Mucosa of gallbladder (tissue), 1 donor: ENCODE measurements around the gene CCL15. TPM values are rescaled to one million over a fixed set of nuclear protein-coding genes. Genes with fewer than 3 reads are reported as not detected.
A peak's percentile ranks its signal among the peaks of the same experiment; 100 is the strongest.
"Not testable (repeated sequence)": the region's sequence is repeated elsewhere in the genome, so short reads cannot be mapped to it uniquely, and the experiment has no call there.

Source experiments
- DNase-seq: peaks from one replicate; pipeline ENCODE4 v3.0.0-alpha.2; 2020; ENCODE audit warnings: low spot score
- total RNA-seq: library from RNA; stranded (reverse); gene quantifications from one replicate; pipeline ENCODE4 v1.2.1, GENCODE V29; 2021
- donor health status: DM: no; HTN: no; CAD: no.

Gene CCL15
- total RNA-seq: 9.4 TPM

DNA sequence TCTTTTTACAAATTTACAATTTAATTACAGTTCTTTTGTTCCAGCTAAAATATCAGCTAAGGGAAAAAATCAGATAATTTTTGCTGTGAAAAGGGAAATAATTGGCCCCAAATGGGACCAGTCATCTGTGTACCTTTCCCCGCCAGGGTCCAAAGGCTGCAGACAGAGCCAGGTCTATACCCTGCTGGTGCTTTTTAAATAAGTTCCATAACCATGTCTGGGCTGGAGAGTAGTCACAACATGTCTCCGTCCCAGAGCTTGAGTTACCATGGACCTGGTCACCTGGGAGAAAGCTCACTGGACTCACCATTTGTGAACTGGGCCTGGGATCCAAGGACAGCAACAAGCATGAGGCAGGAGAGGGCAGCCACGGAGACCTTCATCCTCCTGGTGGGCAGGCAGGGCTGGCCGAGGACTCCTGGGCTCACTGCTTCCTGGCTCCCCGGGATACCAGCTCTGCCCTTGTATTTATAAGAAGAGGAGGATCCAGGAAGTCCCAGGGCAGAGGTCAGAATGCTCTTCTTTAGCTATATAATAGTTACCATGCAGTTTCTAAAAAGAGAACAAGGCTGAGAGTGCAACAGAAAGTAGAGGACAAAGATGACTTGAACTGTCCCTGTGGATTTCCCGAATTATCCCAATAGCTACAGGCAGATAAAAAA lies at the start of gene CCL15:
CCL15 (minus strand) TSS at position 444 of the 662 bp plus-strand sequence; CDS start at position 383, 61 bp downstream.
- DNase-seq: no peak

- no peak for DNase-seq
These were observed 48.3 kb upstream of the CCL15 start for GRCh38 chr17:36049643-36050042.

GRCh38 chr17:36048066-36048465 lies 46.7 kb upstream of the CCL15 start:
- DNase-seq: no peak

DNA sequence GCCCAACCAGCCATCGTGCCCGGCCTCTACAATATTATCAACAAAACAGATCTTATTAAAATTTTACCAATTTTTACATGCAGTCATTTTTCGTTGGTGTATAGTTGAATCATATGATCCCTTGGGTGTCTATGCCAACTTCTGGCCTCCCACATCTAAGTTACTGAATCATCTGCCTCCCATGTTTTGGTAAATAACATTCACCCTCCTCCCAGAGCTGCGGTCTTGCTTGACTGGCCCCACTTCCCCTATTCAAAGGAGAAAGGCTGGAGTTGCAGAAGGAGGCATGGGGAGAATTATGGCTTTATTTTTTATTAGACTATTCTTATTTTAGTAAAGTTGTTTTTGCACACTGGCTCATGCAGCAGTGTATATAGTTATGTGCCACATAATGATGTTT lies 34.9 kb upstream of the CCL15 start:
- DNase-seq: no peak

- DNase-seq: no peak
These were observed 32.8 kb upstream of the CCL15 start for GRCh38 chr17:36034127-36034526.

- no peak for DNase-seq
These were observed 29.6 kb upstream of the CCL15 start for GRCh38 chr17:36030956-36031355.

- DNase-seq: no peak
These were observed 26.4 kb upstream of the CCL15 start for GRCh38 chr17:36027761-36028160.

DNA sequence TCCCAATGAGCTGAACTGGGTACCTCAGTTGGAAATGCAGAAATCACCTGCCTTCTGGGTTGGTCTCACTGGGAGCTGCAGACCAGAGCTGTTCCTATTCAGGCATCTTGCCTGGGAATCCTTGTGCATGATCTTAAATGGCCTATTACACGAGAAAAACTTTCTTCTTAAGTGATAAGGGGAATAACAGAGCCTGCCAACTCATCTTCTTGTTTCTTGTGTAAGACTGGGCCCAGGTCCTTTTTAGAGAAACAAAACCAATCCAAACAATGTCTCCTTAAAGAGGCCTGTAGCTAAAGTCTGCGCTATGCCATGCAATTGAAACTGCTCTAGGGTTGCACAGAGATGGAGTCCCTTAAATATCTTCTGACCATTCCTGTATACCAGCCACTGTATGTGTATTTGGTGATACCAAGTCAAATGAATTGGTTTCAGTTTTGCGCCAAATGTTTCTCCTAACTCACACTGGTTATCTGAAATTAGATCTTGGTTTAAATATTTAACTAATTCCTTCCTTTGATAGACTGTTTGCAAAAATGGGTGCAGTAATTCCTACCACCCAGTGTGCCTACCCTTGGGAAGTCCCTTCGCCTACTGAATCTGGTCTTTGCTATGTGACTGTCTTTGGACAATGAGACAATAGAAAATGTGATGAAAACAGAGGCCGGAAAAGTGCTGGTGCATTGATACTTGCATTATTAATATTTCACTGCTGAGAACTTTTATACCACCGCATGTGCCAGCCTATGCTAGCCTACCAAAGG lies 22.9 kb upstream of the CCL15 start:
- no peak for DNase-seq

- no peak for DNase-seq
These were observed 18.1 kb upstream of the CCL15 start for GRCh38 chr17:36019423-36019822.

GRCh38 chr17:36017799-36018198 lies 16.4 kb upstream of the CCL15 start, which contains the start of gene CCL23:
TSS of gene CCL23 (minus strand) at chr17:36017972. CDS start at chr17:36017897, 75 bp downstream.
- no peak for DNase-seq

DNA sequence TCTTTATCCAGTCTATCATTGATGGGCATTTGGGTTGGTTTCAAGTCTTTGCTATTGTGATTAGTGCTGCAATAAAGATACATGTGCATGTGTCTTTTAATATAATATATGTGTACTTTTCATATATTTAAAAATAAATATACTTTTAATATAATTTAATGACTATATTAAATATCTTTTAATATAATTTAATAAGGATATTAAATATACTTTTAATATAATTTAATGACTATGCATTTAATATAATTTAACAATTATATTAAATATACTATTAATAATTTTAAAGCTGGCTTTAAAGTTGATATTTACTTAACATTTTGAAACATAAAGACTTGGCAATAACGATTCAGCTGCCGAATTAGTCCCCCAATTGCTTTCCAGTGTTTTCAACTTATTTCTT lies 15.2 kb upstream of the CCL15 start:
- no peak for DNase-seq

GRCh38 chr17:36015895-36016294 lies 14.5 kb upstream of the CCL15 start:
- DNase-seq: not testable (repeated sequence)

- DNase-seq: no peak
These were observed 13.6 kb upstream of the CCL15 start for GRCh38 chr17:36014946-36015345.

DNA sequence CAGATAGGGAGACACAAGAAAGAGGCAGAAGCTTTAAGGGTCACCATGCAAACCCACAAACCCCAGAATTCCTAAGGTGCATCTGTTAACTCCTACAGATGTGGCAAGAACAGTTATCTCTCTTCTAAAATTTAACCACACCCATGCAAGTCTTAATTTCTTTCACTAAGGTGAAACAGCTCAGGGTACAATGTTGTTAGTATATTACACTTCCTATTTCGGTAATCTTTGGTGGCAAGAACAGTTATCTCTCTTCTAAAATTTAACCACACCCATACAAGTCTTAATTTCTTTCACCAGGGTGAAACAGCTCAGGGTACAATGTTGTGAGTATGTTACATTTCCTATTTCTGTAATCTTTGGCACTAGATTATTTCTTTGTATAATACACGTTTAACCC lies 9.8 kb upstream of the CCL15 start:
- DNase-seq: no peak

DNA sequence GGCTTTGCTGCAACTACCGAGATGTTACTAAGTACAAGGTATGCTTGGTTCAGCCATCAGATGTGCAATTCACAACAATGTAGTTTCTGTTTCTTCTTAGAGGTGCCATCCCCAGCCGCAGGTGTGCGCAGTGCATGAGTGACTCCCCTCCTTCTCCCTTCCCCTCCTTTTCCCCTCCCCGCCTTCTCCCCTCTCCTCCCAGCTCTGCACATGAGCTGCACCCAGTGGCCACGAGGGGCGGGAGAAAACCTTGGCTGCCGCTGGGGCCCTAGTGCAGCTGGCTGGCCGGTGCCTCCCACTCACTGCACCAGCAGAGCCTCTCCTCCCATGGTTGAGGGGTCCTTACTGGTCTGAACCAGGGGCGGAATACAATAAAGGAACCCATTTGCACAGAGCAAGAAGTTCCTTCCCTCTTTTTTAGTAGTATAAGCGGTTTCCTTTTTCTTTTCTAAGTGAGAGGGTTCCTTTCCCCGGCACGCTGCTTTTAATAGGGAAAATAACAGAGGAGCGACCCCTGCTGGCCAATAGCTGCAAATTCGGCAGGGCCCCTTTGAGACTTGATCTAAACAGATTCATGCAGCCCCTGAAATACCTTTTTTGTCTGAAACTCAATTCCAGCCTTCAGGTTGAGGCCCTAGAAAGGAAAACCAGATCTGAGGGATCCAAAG lies 7.8 kb upstream of the CCL15 start:
- DNase-seq: no peak

DNA sequence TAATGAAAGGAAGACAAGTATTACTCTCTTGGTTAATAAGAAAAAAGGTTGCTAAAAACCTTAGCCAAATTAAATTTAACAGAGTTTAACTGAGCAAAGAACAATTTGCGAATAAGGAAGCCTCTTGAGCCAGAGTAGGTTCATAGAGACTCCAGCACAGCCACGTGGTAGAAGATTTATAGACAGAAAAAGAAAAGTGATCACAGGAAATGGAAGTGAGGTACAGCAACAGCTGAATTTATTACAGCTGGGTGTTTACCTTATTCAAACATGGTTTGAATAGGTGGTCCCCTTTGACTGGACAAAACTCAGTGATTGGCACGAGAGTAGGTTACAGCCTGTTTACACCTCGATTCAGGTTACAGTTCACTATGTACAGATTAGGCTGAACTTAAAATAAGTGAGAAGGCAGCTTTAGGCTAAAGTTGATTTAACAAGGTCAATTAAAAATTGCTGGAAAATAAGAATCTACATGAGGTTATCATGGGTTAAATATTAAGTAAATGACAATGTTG lies 3.3 kb upstream of the CCL15 start:
- DNase-seq: no peak

DNA sequence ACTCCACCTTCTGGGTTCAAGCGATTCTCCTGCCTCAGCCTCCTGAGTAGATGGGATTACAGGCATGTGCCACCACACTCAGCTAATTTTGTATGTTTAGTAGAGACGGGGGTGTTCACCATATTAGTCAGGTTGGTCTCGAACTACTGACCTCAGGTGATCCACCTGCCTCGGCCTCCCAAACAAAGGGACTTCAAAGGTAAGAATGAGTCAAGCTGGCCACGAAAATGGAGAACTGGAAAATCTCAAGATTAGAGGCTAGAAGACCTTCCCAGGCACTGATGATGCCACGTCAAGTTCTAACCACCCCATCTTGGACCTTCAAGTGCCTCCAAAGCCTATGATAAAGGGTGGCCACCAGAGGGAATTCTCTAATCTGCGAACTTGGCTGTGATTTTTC lies 1.3 kb upstream of the CCL15 start:
- no peak for DNase-seq

DNA sequence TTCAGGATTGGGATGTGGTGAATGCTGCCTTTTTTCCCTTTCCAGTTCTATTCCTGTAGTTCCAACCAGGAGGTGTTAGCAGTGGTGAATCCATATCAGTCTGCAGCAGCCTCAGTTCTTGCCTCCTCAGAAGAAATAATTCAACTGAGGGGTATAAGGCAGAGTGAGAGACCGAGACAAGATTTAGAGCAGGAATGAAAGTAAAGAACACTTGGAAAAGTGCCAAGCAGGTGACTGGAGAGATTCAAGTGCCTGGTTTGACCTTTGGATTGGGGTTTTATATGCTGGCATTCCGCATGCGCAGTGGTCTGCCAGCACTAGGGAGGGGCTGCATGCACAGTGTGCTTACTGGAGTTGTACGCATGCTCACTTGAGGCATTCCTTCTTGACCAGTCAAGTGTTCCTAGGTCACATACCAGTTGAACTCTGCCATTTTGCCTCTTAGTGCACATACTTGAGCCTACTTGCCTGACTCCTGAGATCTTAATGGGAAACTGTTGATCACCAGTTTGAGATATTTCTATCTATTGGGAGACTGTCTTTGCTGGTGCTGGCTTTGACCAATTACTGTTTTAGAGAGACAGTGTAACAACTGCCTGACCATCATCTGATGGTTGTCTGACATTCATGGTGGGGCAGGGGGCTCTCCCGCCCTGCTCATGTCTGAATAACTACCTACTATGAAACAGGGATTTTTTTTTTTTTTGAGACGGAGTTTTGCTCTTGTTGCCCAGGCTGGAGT lies 680 bp upstream of the CCL15 start:
- DNase-seq: peak; percentile 83

DNA sequence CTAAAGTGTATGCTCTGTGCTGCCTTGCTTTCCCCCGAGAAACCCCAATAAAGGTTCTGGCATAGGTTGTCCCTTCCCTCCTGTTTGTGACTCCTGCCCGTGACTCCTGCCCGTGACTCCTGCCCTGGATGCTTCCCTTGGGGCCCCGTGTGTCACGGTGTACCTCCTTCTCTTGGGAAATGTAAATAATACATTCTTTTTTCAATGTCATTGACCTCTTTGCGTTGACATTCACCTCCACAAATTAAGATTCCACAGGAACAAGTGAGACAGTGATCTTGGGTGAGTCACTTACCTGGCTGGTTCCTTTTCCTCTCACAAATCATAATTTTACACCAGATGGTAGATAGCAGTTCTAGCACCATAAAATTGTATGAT lies 632 bp downstream of the CCL15 start:
- no peak for DNase-seq

- DNase-seq: no peak
These were observed 2.6 kb downstream of the CCL15 start for GRCh38 chr17:35998756-35999155.

GRCh38 chr17:35998018-35998545 lies 3.3 kb downstream of the CCL15 start:
- DNase-seq: no peak

GRCh38 chr17:35995346-35995745 lies 6.0 kb downstream of the CCL15 start:
- not testable (repeated sequence) for DNase-seq
